Kidney (tissue), 14 donors: ENCODE results near the gene OR2AP1. TPM values are rescaled to one million over a fixed set of nuclear protein-coding genes. Genes with fewer than 3 reads are reported as not detected.
"Not testable (repeated sequence)": the region's sequence is repeated elsewhere in the genome, so short reads cannot be mapped to it uniquely, and the experiment has no call there.

Experiments
- DNase-seq, 5 donors: peaks; one replicate each; pipeline ENCODE4 v3.0.0-alpha.2; 2013 to 2020
- FAIRE-seq: peaks from 2 replicates; lab custom pipeline; 2012; peaks lifted over from hg19 to GRCh38; lab: Jason Lieb, UNC
- H3K27ac ChIP-seq, 2 donors: one replicate each; pipeline ENCODE4 v1.7.0; 2013; ENCODE audit warnings: low read depth in 2 of 2, low read length in 2 of 2, inconsistent platforms in 1 of 2
- H3K27me3 ChIP-seq: one replicate; pipeline ENCODE4 v1.7.1; 2013; ENCODE audit warnings: low read length, inconsistent platforms; ENCODE audit not compliant: control insufficient read depth, insufficient read depth
- H3K36me3 ChIP-seq, 3 donors: one replicate each; pipeline versions ENCODE4 v1.7.0 to v1.7.1; 2013; ENCODE audit warnings: low read length in 3 of 3, control low read depth in 1 of 3, inconsistent platforms in 1 of 3; ENCODE audit not compliant: insufficient read depth in 3 of 3, control insufficient read depth in 2 of 3
- H3K4me1 ChIP-seq, 3 donors: one replicate each; pipeline versions ENCODE4 v1.7.0 to v1.7.1; 2013; ENCODE audit warnings: low read length in 3 of 3, inconsistent platforms in 1 of 3, low read depth in 1 of 3; ENCODE audit not compliant: control insufficient read depth in 2 of 3, insufficient read depth in 2 of 3
- H3K4me3 ChIP-seq, 3 donors: one replicate each; pipeline versions ENCODE4 v1.7.0 to v1.8.1; 2013; ENCODE audit warnings: low read length in 3 of 3, control low read depth in 1 of 3, inconsistent platforms in 1 of 3
- H3K9ac ChIP-seq, 3 donors: one replicate each; pipeline versions ENCODE4 v1.7.0 to v1.7.1; 2013; ENCODE audit warnings: low read length in 3 of 3, control low read depth in 1 of 3, inconsistent platforms in 1 of 3
- H3K9me3 ChIP-seq, 3 donors: one replicate each; pipeline versions ENCODE4 v1.7.0 to v1.7.1; 2013; ENCODE audit warnings: low read length in 3 of 3, control low read depth in 1 of 3, inconsistent platforms in 1 of 3; ENCODE audit not compliant: control insufficient read depth in 2 of 3, insufficient read depth in 1 of 3
- CTCF ChIP-seq: IDR thresholded peaks from 3 replicates; pipeline ENCODE4 v1.5.1; 2012; ENCODE audit warnings: mild to moderate bottlenecking, moderate library complexity, borderline replicate concordance; ENCODE audit not compliant: insufficient read depth; ENCODE audit errors: extremely low read depth
- intact Hi-C: fragments of 100-400 bp; cut with DNase I; formaldehyde crosslinking; loops from one replicate; pipeline ENCODE4 v1.11.1; 2022
- polyA plus RNA-seq: library from polyadenylated mRNA; stranded (reverse); fragments of 350-450 nt; fragmentation: Illumina TruSeq; extraction: RNeasy Lipid Tissue Mini Kit (QIAGEN cat#74804); gene quantifications from one replicate; pipeline ENCODE4 v1.2.3, GENCODE V29; 2014; ENCODE audit warnings: low read depth, low replicate concordance; ENCODE audit not compliant: insufficient read depth
- total RNA-seq: library from RNA; stranded (reverse); fragmentation: NEBNext Ultra II Directional; extraction: Animal tissue kit (Norgen Biotek cat#: 25700); gene quantifications from one replicate; pipeline ENCODE4 v1.2.1, GENCODE V29; 2021
- donor health status: control.
- donor health status: control.
- donor health status: control.
- donor health status: control.
- donor health status: control.
- donor health status: DM: yes; HTN: yes; CAD: no.
- donor health status: Normal renal cell carcinoma (clear cell type).

The OR2AP1 gene
- total and polyA plus RNA-seq, 2 donors from 2014 or later: not detected

DNA sequence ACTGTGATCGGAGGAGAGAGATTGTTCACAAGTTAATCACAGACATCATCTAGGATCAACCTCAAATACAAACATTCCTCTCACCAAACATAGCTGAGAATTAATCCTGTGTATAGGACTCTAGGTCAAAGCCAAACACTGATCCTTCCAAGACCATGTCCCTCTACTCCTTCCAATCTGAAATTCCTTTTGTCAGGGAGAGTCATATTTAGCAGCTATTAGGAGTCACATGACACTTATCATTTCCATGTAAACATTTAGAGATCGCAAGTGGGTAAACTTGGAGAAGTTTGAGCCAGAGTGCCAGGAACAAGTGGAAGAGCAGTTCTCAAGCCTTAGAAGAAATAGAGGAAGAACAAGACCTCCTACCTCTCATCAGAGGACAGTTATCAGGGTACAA, 13.5 kb downstream of the OR2AP1 start:
- H3K27ac ChIP-seq: no peak overlapping the region
- no peak for TF ChIP-seq CTCF
- H3K4me3 ChIP-seq: no peak overlapping the region
- no peaks in the 10 kb centered on the region for H3K36me3 ChIP-seq
- intact Hi-C loops: no loop called here
- DNase-seq (no peak), FAIRE-seq (no peak)
- H3K9ac ChIP-seq: no peak overlapping the region
- H3K9me3 ChIP-seq: no peaks in the 10 kb centered on the region
- H3K4me1 ChIP-seq: no peaks in the 10 kb centered on the region
- no peaks in the 10 kb centered on the region for H3K27me3 ChIP-seq

GRCh38 chr12:55590152-55590551, 17.9 kb downstream of the OR2AP1 start:
- H3K9ac ChIP-seq, H3K4me1 ChIP-seq, H3K36me3 ChIP-seq, H3K27ac ChIP-seq, FAIRE-seq, H3K27me3 ChIP-seq, intact Hi-C loops, H3K4me3 ChIP-seq, DNase-seq, H3K9me3 ChIP-seq: not testable (repeated sequence)

GRCh38 chr12:55607821-55608594, 35.7 kb downstream of the OR2AP1 start:
- Histone ChIP-seq H3K9me3 (no peaks in the 10 kb centered on the region), H3K36me3 (no peaks in the 10 kb centered on the region), H3K9ac (no peak overlapping the region), H3K27ac (no peak overlapping the region), H3K27me3 (no peaks in the 10 kb centered on the region), H3K4me1 (no peaks in the 10 kb centered on the region), H3K4me3 (no peak overlapping the region)
- intact Hi-C loops: no loop called here
- no peak for FAIRE-seq
- no peak for TF ChIP-seq CTCF
- no peak for DNase-seq

- Histone ChIP-seq H3K9ac (no peak overlapping the region), H3K27ac (no peak overlapping the region), H3K4me1 (no peaks in the 10 kb centered on the region), H3K27me3 (no peaks in the 10 kb centered on the region), H3K4me3 (no peak overlapping the region), H3K9me3 (no peaks in the 10 kb centered on the region), H3K36me3 (no peaks in the 10 kb centered on the region)
- intact Hi-C loops: loop anchor here (5.0 kb wide), 1 partner anchor 418 kb away; no protein-coding TSS in a partner anchor
- no peak for DNase-seq
- TF ChIP-seq CTCF: no peak
- FAIRE-seq: no peak
Observed at GRCh38 chr12:55610598-55610997, 38.3 kb downstream of the OR2AP1 start.
